ENCODE data around the gene TSC2.

The TSC2 gene

GRCh38 chr16:2079991-2080390, 32.2 kb downstream of the TSC2 start:
- Histone ChIP-seq H3K9me3 (ENCODE audit: insufficient read depth, low read length) (no peaks in the 10 kb centered on the region), H3K36me3 (replicated peaks; ENCODE audit: low read depth, low read length) (no peaks in the 10 kb centered on the region), H3K27ac (ENCODE audit: low read length) (no peak overlapping the region), H3K27me3 (ENCODE audit: low read depth, low read length) (no peaks in the 10 kb centered on the region), H3K79me2 (ENCODE audit: low read length) (no peaks in the 10 kb centered on the region), H3K4me2 (ENCODE audit: low read length) (no peak overlapping the region), H4K20me1 (ENCODE audit: insufficient read depth, low read length) (no peaks in the 10 kb centered on the region), H3K4me3 (ENCODE audit: low read length) (no peak overlapping the region), H3K9ac (ENCODE audit: low read length) (no peak overlapping the region), H3K4me1 (ENCODE audit: low read length) (no peaks in the 10 kb centered on the region), H2AFZ (ENCODE audit: low read depth, low read length) (no peak overlapping the region)
- TF ChIP-seq EZH2phosphoT487 (IDR thresholded peaks at IDR 0.05; ENCODE audit: low read depth) (no peak), CTCF (IDR thresholded peaks at IDR 0.05; ENCODE audit: low read depth, low read length) (no peak)

- no peaks in the 10 kb centered on the region for H3K79me2 ChIP-seq (ENCODE audit: low read length)
- H3K36me3 ChIP-seq (replicated peaks; ENCODE audit: low read depth, low read length) = no peaks in the 10 kb centered on the region
- H3K4me1 ChIP-seq (ENCODE audit: low read length) = no peaks in the 10 kb centered on the region
- H4K20me1 ChIP-seq (ENCODE audit: insufficient read depth, low read length) = no peaks in the 10 kb centered on the region
- H3K4me3 ChIP-seq (ENCODE audit: low read length) = no peak overlapping the region
- no peaks in the 10 kb centered on the region for H3K9me3 ChIP-seq (ENCODE audit: insufficient read depth, low read length)
- H3K27me3 ChIP-seq (ENCODE audit: low read depth, low read length) = no peaks in the 10 kb centered on the region
- no peak overlapping the region for H3K4me2 ChIP-seq (ENCODE audit: low read length)
- no peak overlapping the region for H3K27ac ChIP-seq (ENCODE audit: low read length)
- H2AFZ ChIP-seq (ENCODE audit: low read depth, low read length) = no peak overlapping the region
- no peak overlapping the region for H3K9ac ChIP-seq (ENCODE audit: low read length)
- no peak for TF ChIP-seq CTCF (IDR thresholded peaks at IDR 0.05; ENCODE audit: low read depth, low read length)
- no peak for TF ChIP-seq EZH2phosphoT487 (IDR thresholded peaks at IDR 0.05; ENCODE audit: low read depth)
Measured at GRCh38 chr16:2081201-2082084, 33.7 kb downstream of the TSC2 start.

- Histone ChIP-seq H3K27me3 (ENCODE audit: low read depth, low read length) (no peaks in the 10 kb centered on the region), H3K9ac (ENCODE audit: low read length) (no peak overlapping the region), H3K27ac (ENCODE audit: low read length) (no peak overlapping the region), H3K79me2 (ENCODE audit: low read length) (no peaks in the 10 kb centered on the region), H3K36me3 (replicated peaks; ENCODE audit: low read depth, low read length) (no peaks in the 10 kb centered on the region), H3K4me3 (ENCODE audit: low read length) (no peak overlapping the region), H3K4me1 (ENCODE audit: low read length) (no peaks in the 10 kb centered on the region), H3K9me3 (ENCODE audit: insufficient read depth, low read length) (no peaks in the 10 kb centered on the region), H3K4me2 (ENCODE audit: low read length) (no peak overlapping the region), H2AFZ (ENCODE audit: low read depth, low read length) (no peak overlapping the region), H4K20me1 (ENCODE audit: insufficient read depth, low read length) (no peaks in the 10 kb centered on the region)
- TF ChIP-seq EZH2phosphoT487 (IDR thresholded peaks at IDR 0.05; ENCODE audit: low read depth) (no peak), CTCF (IDR thresholded peaks at IDR 0.05; ENCODE audit: low read depth, low read length) (no peak)
Measured at GRCh38 chr16:2082171-2082982, 34.6 kb downstream of the TSC2 start.

- no peaks in the 10 kb centered on the region for H3K9me3 ChIP-seq (ENCODE audit: insufficient read depth, low read length)
- no peaks in the 10 kb centered on the region for H3K4me1 ChIP-seq (ENCODE audit: low read length)
- no peaks in the 10 kb centered on the region for H3K79me2 ChIP-seq (ENCODE audit: low read length)
- no peak overlapping the region for H3K27ac ChIP-seq (ENCODE audit: low read length)
- H4K20me1 ChIP-seq (ENCODE audit: insufficient read depth, low read length) = no peaks in the 10 kb centered on the region
- no peak overlapping the region for H3K4me2 ChIP-seq (ENCODE audit: low read length)
- no peak overlapping the region for H2AFZ ChIP-seq (ENCODE audit: low read depth, low read length)
- no peak for TF ChIP-seq CTCF (IDR thresholded peaks at IDR 0.05; ENCODE audit: low read depth, low read length)
- no peak for TF ChIP-seq EZH2phosphoT487 (IDR thresholded peaks at IDR 0.05; ENCODE audit: low read depth)
- H3K36me3 ChIP-seq (replicated peaks; ENCODE audit: low read depth, low read length) = no peaks in the 10 kb centered on the region
- H3K9ac ChIP-seq (ENCODE audit: low read length) = no peak overlapping the region
- H3K27me3 ChIP-seq (ENCODE audit: low read depth, low read length) = no peaks in the 10 kb centered on the region
- H3K4me3 ChIP-seq (ENCODE audit: low read length) = no peak overlapping the region
Measured at GRCh38 chr16:2082983-2083364, 35.2 kb downstream of the TSC2 start.

Measured in OCI-LY3 (cell line).